B cell (primary cell): ENCODE data around the gene EPG5.

Experiments
- CTCF ChIP-seq: fragments of 200-600 bp; IDR thresholded peaks from one replicate; pipeline ENCODE4 v1.8.0; 2022; ENCODE audit warnings: antibody characterized with exemption, mild to moderate bottlenecking
- EZH2 ChIP-seq: IDR thresholded peaks from 2 replicates; pipeline ENCODE4 v1.6.1; 2012; ENCODE audit warnings: borderline replicate concordance, low read depth, mild to moderate bottlenecking, moderate library complexity, low read length; ENCODE audit not compliant: insufficient read depth, poor library complexity, severe bottlenecking

- TF ChIP-seq CTCF (no peak), EZH2 (no peak)
These were observed 91.0 kb downstream of the EPG5 start for GRCh38 chr18:45876161-45876560.
